ENCODE results near the gene ACSL5. TPM values are rescaled to one million over a fixed set of nuclear protein-coding genes. Genes with fewer than 3 reads are reported as not detected.

The ACSL5 gene
- total RNA-seq, 1 donor from 2014 or later = 0.64 TPM

GRCh38 chr10:112465299-112465883, 91.5 kb downstream of the ACSL5 start:
- Mint-ChIP-seq H3K4me3 (ENCODE audit: unreplicated experiment) (no peak overlapping the region), H3K27ac (ENCODE audit: unreplicated experiment) (no peak overlapping the region), H3K4me1 (ENCODE audit: unreplicated experiment) (no peaks in the 10 kb centered on the region), H3K9me3 (ENCODE audit: unreplicated experiment) (no peaks in the 10 kb centered on the region), H3K36me3 (ENCODE audit: low read depth, unreplicated experiment) (peaks cover 21% of the 10 kb centered on the region), H3K27me3 (ENCODE audit: unreplicated experiment) (no peaks in the 10 kb centered on the region)
- no peak for TF ChIP-seq CTCF (IDR thresholded peaks at IDR 0.05; ENCODE audit: unreplicated experiment)
- no peak for DNase-seq (ENCODE audit: low spot score)

GRCh38 chr10:112466802-112467201, 92.9 kb downstream of the ACSL5 start:
- H3K27ac Mint-ChIP-seq (ENCODE audit: unreplicated experiment) = no peak overlapping the region
- H3K9me3 Mint-ChIP-seq (ENCODE audit: unreplicated experiment) = no peaks in the 10 kb centered on the region
- no peaks in the 10 kb centered on the region for H3K27me3 Mint-ChIP-seq (ENCODE audit: unreplicated experiment)
- no peak overlapping the region for H3K4me3 Mint-ChIP-seq (ENCODE audit: unreplicated experiment)
- no peak for TF ChIP-seq CTCF (IDR thresholded peaks at IDR 0.05; ENCODE audit: unreplicated experiment)
- H3K36me3 Mint-ChIP-seq (ENCODE audit: low read depth, unreplicated experiment) = peaks cover 21% of the 10 kb centered on the region
- DNase-seq (ENCODE audit: low spot score) = no peak
- H3K4me1 Mint-ChIP-seq (ENCODE audit: unreplicated experiment) = peaks cover under 1% of the 10 kb centered on the region

- no peak for DNase-seq (ENCODE audit: low spot score)
- H3K4me1 Mint-ChIP-seq (ENCODE audit: unreplicated experiment) = peaks cover 3% of the 10 kb centered on the region
- no peaks in the 10 kb centered on the region for H3K27me3 Mint-ChIP-seq (ENCODE audit: unreplicated experiment)
- H3K9me3 Mint-ChIP-seq (ENCODE audit: unreplicated experiment) = no peaks in the 10 kb centered on the region
- H3K27ac Mint-ChIP-seq (ENCODE audit: unreplicated experiment) = no peak overlapping the region
- no peak overlapping the region for H3K4me3 Mint-ChIP-seq (ENCODE audit: unreplicated experiment)
- H3K36me3 Mint-ChIP-seq (ENCODE audit: low read depth, unreplicated experiment) = peaks cover 21% of the 10 kb centered on the region
- TF ChIP-seq CTCF (IDR thresholded peaks at IDR 0.05; ENCODE audit: unreplicated experiment) = no peak
Measured at GRCh38 chr10:112467541-112468075, 93.7 kb downstream of the ACSL5 start.

- H3K9me3 Mint-ChIP-seq (ENCODE audit: unreplicated experiment) = no peaks in the 10 kb centered on the region
- no peaks in the 10 kb centered on the region for H3K36me3 Mint-ChIP-seq (ENCODE audit: low read depth, unreplicated experiment)
- DNase-seq (ENCODE audit: low spot score) = no peak
- no peak overlapping the region for H3K4me3 Mint-ChIP-seq (ENCODE audit: unreplicated experiment)
- H3K27me3 Mint-ChIP-seq (ENCODE audit: unreplicated experiment) = no peaks in the 10 kb centered on the region
- no peak overlapping the region for H3K27ac Mint-ChIP-seq (ENCODE audit: unreplicated experiment)
- peak; percentile 51 for TF ChIP-seq CTCF (IDR thresholded peaks at IDR 0.05; ENCODE audit: unreplicated experiment)
- peaks cover 3% of the 10 kb centered on the region for H3K4me1 Mint-ChIP-seq (ENCODE audit: unreplicated experiment)
Measured at GRCh38 chr10:112471878-112472487, 98.1 kb downstream of the ACSL5 start.

- Mint-ChIP-seq H3K27me3 (ENCODE audit: unreplicated experiment) (no peaks in the 10 kb centered on the region), H3K4me3 (ENCODE audit: unreplicated experiment) (no peak overlapping the region), H3K4me1 (ENCODE audit: unreplicated experiment) (peaks cover 9% of the 10 kb centered on the region), H3K36me3 (ENCODE audit: low read depth, unreplicated experiment) (no peaks in the 10 kb centered on the region), H3K9me3 (ENCODE audit: unreplicated experiment) (no peaks in the 10 kb centered on the region), H3K27ac (ENCODE audit: unreplicated experiment) (no peak overlapping the region)
- no peak for DNase-seq (ENCODE audit: low spot score)
- TF ChIP-seq CTCF (IDR thresholded peaks at IDR 0.05; ENCODE audit: unreplicated experiment) = no peak
Measured at GRCh38 chr10:112475575-112476218, 101.8 kb downstream of the ACSL5 start.
